ENCODE data around the gene CLHC1. TPM values are rescaled to one million over a fixed set of nuclear protein-coding genes. Genes with fewer than 3 reads are reported as not detected.
"Not testable (repeated sequence)": the region's sequence is repeated elsewhere in the genome, so short reads cannot be mapped to it uniquely, and the experiment has no call there.

CLHC1 gene
- total and polyA plus RNA-seq, 2 experiments from 2014 or later: 1.3 to 5.6 TPM

- no peaks in the 10 kb centered on the region for H3K4me1 ChIP-seq (ENCODE audit: insufficient read depth)
- H3K27ac ChIP-seq: no peak overlapping the region
- H4K20me1 ChIP-seq (ENCODE audit: insufficient read depth): no peaks in the 10 kb centered on the region
- H3K27me3 ChIP-seq (replicated peaks; ENCODE audit: insufficient read depth): no peaks in the 10 kb centered on the region
- 91 to 96% methylated on average over 2 of the region's 2 CpGs for WGBS, 2 experiments (ENCODE audit: low coverage in 1 of 2, low lambda C conversion rate in 2 of 2, missing lambda C conversion rate in 2 of 2)
- TF ChIP-seq EZH2 (IDR thresholded peaks at IDR 0.05; ENCODE audit: insufficient read depth, poor library complexity, severe bottlenecking) (no peak), EZH2phosphoT487 (IDR thresholded peaks at IDR 0.05; ENCODE audit: insufficient read depth, low read depth) (no peak)
- H2AFZ ChIP-seq: no peak overlapping the region
- in situ Hi-C loops (cut with MboI): no loop called here
- H3K36me3 ChIP-seq (ENCODE audit: low read depth): peaks cover 22% of the 10 kb centered on the region; the same call in 1 of the 2 replicates
- H3K4me3 ChIP-seq: no peak overlapping the region
- H3K79me2 ChIP-seq (ENCODE audit: insufficient read depth): no peaks in the 10 kb centered on the region
- H3K9ac ChIP-seq: no peak overlapping the region
- no peak overlapping the region for H3K4me2 ChIP-seq (ENCODE audit: unreplicated experiment)
- no peak for DNase-seq
- no peaks in the 10 kb centered on the region for H3F3A ChIP-seq (ENCODE audit: insufficient read depth)
- no peaks in the 10 kb centered on the region for H3K9me3 ChIP-seq (ENCODE audit: low read depth)
- 0 out of 2 replicates have a peak, but pooled peaks cover 5% of the 10 kb centered on the region for H3K9me2 ChIP-seq (ENCODE audit: insufficient read depth)
These were observed 27.1 kb downstream of the CLHC1 start for GRCh38 chr2:55204950-55205349.

GRCh38 chr2:55204536-55204935 is 27.6 kb downstream of the CLHC1 start:
- Histone ChIP-seq H3K79me2 (ENCODE audit: insufficient read depth) (no peaks in the 10 kb centered on the region), H2AFZ (no peak overlapping the region), H3K27me3 (replicated peaks; ENCODE audit: insufficient read depth) (no peaks in the 10 kb centered on the region), H3K36me3 (ENCODE audit: low read depth) (peaks cover 22% of the 10 kb centered on the region; the same call in 1 of the 2 replicates), H3K9ac (no peak overlapping the region), H3K9me2 (ENCODE audit: insufficient read depth) (0 out of 2 replicates have a peak, but pooled peaks cover 5% of the 10 kb centered on the region), H3K9me3 (ENCODE audit: low read depth) (no peaks in the 10 kb centered on the region), H3K4me2 (ENCODE audit: unreplicated experiment) (no peak overlapping the region), H3F3A (ENCODE audit: insufficient read depth) (no peaks in the 10 kb centered on the region), H3K27ac (no peak overlapping the region), H4K20me1 (ENCODE audit: insufficient read depth) (no peaks in the 10 kb centered on the region), H3K4me1 (ENCODE audit: insufficient read depth) (no peaks in the 10 kb centered on the region), H3K4me3 (no peak overlapping the region)
- WGBS, 2 experiments (ENCODE audit: low coverage in 1 of 2, low lambda C conversion rate in 2 of 2, missing lambda C conversion rate in 2 of 2): 95 to 98% methylated on average over 3 of the region's 3 CpGs
- no peak for DNase-seq
- no peak for TF ChIP-seq EZH2 (IDR thresholded peaks at IDR 0.05; ENCODE audit: insufficient read depth, poor library complexity, severe bottlenecking)
- no peak for TF ChIP-seq EZH2phosphoT487 (IDR thresholded peaks at IDR 0.05; ENCODE audit: insufficient read depth, low read depth)
- in situ Hi-C loops (cut with MboI): no loop called here

- no peaks in the 10 kb centered on the region for H3K79me2 ChIP-seq (ENCODE audit: insufficient read depth)
- in situ Hi-C loops (cut with MboI): no loop called here
- no peak overlapping the region for H3K4me3 ChIP-seq
- no peak overlapping the region for H3K4me2 ChIP-seq (ENCODE audit: unreplicated experiment)
- H3K36me3 ChIP-seq (ENCODE audit: low read depth): peaks cover 16% of the 10 kb centered on the region; the same call in 1 of the 2 replicates
- no peak overlapping the region for H3K27ac ChIP-seq
- H3K9me3 ChIP-seq (ENCODE audit: low read depth): no peaks in the 10 kb centered on the region
- WGBS, 2 experiments (ENCODE audit: low coverage in 1 of 2, low lambda C conversion rate in 2 of 2, missing lambda C conversion rate in 2 of 2): 84 to 85% methylated on average over 1 of the region's 1 CpG
- no peaks in the 10 kb centered on the region for H4K20me1 ChIP-seq (ENCODE audit: insufficient read depth)
- DNase-seq: no peak
- TF ChIP-seq EZH2 (IDR thresholded peaks at IDR 0.05; ENCODE audit: insufficient read depth, poor library complexity, severe bottlenecking): no peak
- TF ChIP-seq EZH2phosphoT487 (IDR thresholded peaks at IDR 0.05; ENCODE audit: insufficient read depth, low read depth): no peak
- H3K4me1 ChIP-seq (ENCODE audit: insufficient read depth): no peaks in the 10 kb centered on the region
- H2AFZ ChIP-seq: no peak overlapping the region
- no peaks in the 10 kb centered on the region for H3F3A ChIP-seq (ENCODE audit: insufficient read depth)
- 0 out of 2 replicates have a peak, but pooled peaks cover 5% of the 10 kb centered on the region for H3K9me2 ChIP-seq (ENCODE audit: insufficient read depth)
- H3K27me3 ChIP-seq (replicated peaks; ENCODE audit: insufficient read depth): no peaks in the 10 kb centered on the region
- no peak overlapping the region for H3K9ac ChIP-seq
These were observed 31.7 kb downstream of the CLHC1 start for GRCh38 chr2:55200416-55200815.

GRCh38 chr2:55196526-55196925 is 35.6 kb downstream of the CLHC1 start:
- H3K9me2 ChIP-seq (ENCODE audit: insufficient read depth): 0 out of 2 replicates have a peak, but pooled peaks cover 5% of the 10 kb centered on the region
- no peak overlapping the region for H3K4me2 ChIP-seq (ENCODE audit: unreplicated experiment)
- no peaks in the 10 kb centered on the region for H3F3A ChIP-seq (ENCODE audit: insufficient read depth)
- no peak overlapping the region for H2AFZ ChIP-seq
- TF ChIP-seq EZH2phosphoT487 (IDR thresholded peaks at IDR 0.05; ENCODE audit: insufficient read depth, low read depth): no peak
- no peak for TF ChIP-seq EZH2 (IDR thresholded peaks at IDR 0.05; ENCODE audit: insufficient read depth, poor library complexity, severe bottlenecking)
- peaks cover 5% of the 10 kb centered on the region; the same call in 1 of the 2 replicates for H3K36me3 ChIP-seq (ENCODE audit: low read depth)
- no peaks in the 10 kb centered on the region for H3K79me2 ChIP-seq (ENCODE audit: insufficient read depth)
- no peaks in the 10 kb centered on the region for H3K4me1 ChIP-seq (ENCODE audit: insufficient read depth)
- H4K20me1 ChIP-seq (ENCODE audit: insufficient read depth): no peaks in the 10 kb centered on the region
- 91 to 95% methylated on average over 2 of the region's 2 CpGs for WGBS, 2 experiments (ENCODE audit: low coverage in 1 of 2, low lambda C conversion rate in 2 of 2, missing lambda C conversion rate in 2 of 2)
- H3K9ac ChIP-seq: no peak overlapping the region
- no peaks in the 10 kb centered on the region for H3K9me3 ChIP-seq (ENCODE audit: low read depth)
- H3K27me3 ChIP-seq (replicated peaks; ENCODE audit: insufficient read depth): no peaks in the 10 kb centered on the region
- no peak overlapping the region for H3K4me3 ChIP-seq
- DNase-seq: no peak
- no peak overlapping the region for H3K27ac ChIP-seq
- in situ Hi-C loops (cut with MboI): loop anchor here (25.0 kb wide), 1 partner anchor 1084 kb away; the partner anchor contains the start of gene ACYP2

- DNase-seq; H3K9me2 ChIP-seq (ENCODE audit: insufficient read depth); H3K9me3 ChIP-seq (ENCODE audit: low read depth); H3K9ac ChIP-seq; H3K79me2 ChIP-seq (ENCODE audit: insufficient read depth); H3F3A ChIP-seq (ENCODE audit: insufficient read depth); H4K20me1 ChIP-seq (ENCODE audit: insufficient read depth); H3K4me2 ChIP-seq (ENCODE audit: unreplicated experiment); H3K4me3 ChIP-seq; H3K4me1 ChIP-seq (ENCODE audit: insufficient read depth); H3K27ac ChIP-seq; H2AFZ ChIP-seq; H3K36me3 ChIP-seq (ENCODE audit: low read depth); H3K27me3 ChIP-seq (replicated peaks; ENCODE audit: insufficient read depth): not testable (repeated sequence)
- 94 to 96% methylated on average over 2 of the region's 2 CpGs for WGBS, 2 experiments (ENCODE audit: low coverage in 1 of 2, low lambda C conversion rate in 2 of 2, missing lambda C conversion rate in 2 of 2)
- in situ Hi-C loops (cut with MboI): loop anchor here (25.0 kb wide), 1 partner anchor 1080 kb away; the partner anchor contains the start of gene ACYP2
These were observed 40.2 kb downstream of the CLHC1 start for GRCh38 chr2:55191888-55192287.

- not testable (repeated sequence) for H3K9ac ChIP-seq; H3K9me3 ChIP-seq (ENCODE audit: low read depth); H2AFZ ChIP-seq; H3F3A ChIP-seq (ENCODE audit: insufficient read depth); H3K36me3 ChIP-seq (ENCODE audit: low read depth); H4K20me1 ChIP-seq (ENCODE audit: insufficient read depth); H3K9me2 ChIP-seq (ENCODE audit: insufficient read depth); H3K27ac ChIP-seq; H3K27me3 ChIP-seq (replicated peaks; ENCODE audit: insufficient read depth); H3K79me2 ChIP-seq (ENCODE audit: insufficient read depth); H3K4me2 ChIP-seq (ENCODE audit: unreplicated experiment); H3K4me3 ChIP-seq; H3K4me1 ChIP-seq (ENCODE audit: insufficient read depth); DNase-seq
- WGBS, 2 experiments (ENCODE audit: low coverage in 1 of 2, low lambda C conversion rate in 2 of 2, missing lambda C conversion rate in 2 of 2): 93 to 95% methylated on average over 8 of the region's 8 CpGs
- in situ Hi-C loops (cut with MboI): loop anchor here (25.0 kb wide), 1 partner anchor 1075 kb away; the partner anchor contains the start of gene ACYP2
These were observed 45.3 kb downstream of the CLHC1 start for GRCh38 chr2:55186837-55187236.

All from GM23248 (cell line).